Uterus (tissue), 2 donors: ENCODE data around the gene MAP3K20.

Source experiments
- CTCF ChIP-seq, 4 experiments: fragments of 200-600 bp in 2 of 4; fragments of 450-650 bp in 2 of 4; sonication (generic) in 2 of 4; IDR thresholded peaks; one replicate each; pipeline ENCODE4 v1.5.1; 2016 to 2019; ENCODE audit warnings: antibody characterized with exemption in 4 of 4, mild to moderate bottlenecking in 2 of 4, moderate library complexity in 1 of 4
- POLR2A ChIP-seq, 2 donors: fragments of 450-650 bp; IDR thresholded peaks; one replicate each; pipeline ENCODE4 v1.6.1; 2016; ENCODE audit warnings: antibody characterized with exemption in 2 of 2, mild to moderate bottlenecking in 1 of 2, moderate library complexity in 1 of 2

DNA sequence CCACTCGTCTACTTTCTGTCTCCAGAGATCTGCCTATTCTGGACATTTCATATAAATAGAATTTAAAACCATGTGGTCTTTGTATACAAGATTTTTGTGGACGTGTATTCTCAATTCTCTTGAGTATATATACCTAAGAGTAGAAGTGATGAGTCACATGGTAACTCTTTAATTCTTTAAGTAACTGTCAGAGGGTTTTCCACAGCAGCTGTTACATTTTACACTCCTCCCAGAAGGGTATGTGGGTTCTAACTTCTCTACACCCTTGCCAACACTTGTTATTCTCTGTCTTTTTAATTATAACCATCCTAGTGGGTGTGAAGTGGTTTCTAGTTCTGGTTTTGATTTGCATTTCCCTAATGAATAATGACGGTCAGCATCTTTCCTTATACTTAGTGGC lies 70.9 kb downstream of the MAP3K20 start:
- no peak for TF ChIP-seq CTCF (IDR thresholded peaks at IDR 0.05)
- no peak for TF ChIP-seq POLR2A (IDR thresholded peaks at IDR 0.05)
